K562 (cell line): ENCODE results near the gene ENDOU. TPM values are rescaled to one million over a fixed set of nuclear protein-coding genes. Genes with fewer than 3 reads are reported as not detected.

Experiments used
- CREBBP ChIP-seq: IDR thresholded peaks from one replicate; pipeline ENCODE4 v1.6.1; 2012; ENCODE audit warnings: low read depth, mild to moderate bottlenecking, control low read depth, inconsistent platforms, low read length
- E2F3 ChIP-seq: fragments of 250-450 bp; sonication (Bioruptor Pico); IDR thresholded peaks from 2 replicates; pipeline ENCODE4 v1.4.0; 2020; ENCODE audit warnings: mild to moderate bottlenecking
- HIVEP1 ChIP-seq: fragments of 250-450 bp; sonication (Bioruptor Pico); IDR thresholded peaks from 2 replicates; pipeline ENCODE4 v1.4.0; 2020; ENCODE audit warnings: mild to moderate bottlenecking
- HNRNPL ChIP-seq: fragments of 200-400 bp; formaldehyde crosslinking; IDR thresholded peaks from 2 replicates; pipeline ENCODE4 v1.6.1; 2017; ENCODE audit warnings: low read depth, mild to moderate bottlenecking, low read length
- IRF2 ChIP-seq: sonication (generic); formaldehyde crosslinking; IDR thresholded peaks from 2 replicates; pipeline ENCODE4 v1.8.1; 2022; ENCODE audit warnings: mild to moderate bottlenecking, missing genetic modification reagents
- MNT ChIP-seq, 2 experiments: fragments of 450-650 bp; conservative IDR thresholded peaks; 2 replicates each; pipeline ENCODE4 v1.6.1; 2017; ENCODE audit warnings: mild to moderate bottlenecking in 2 of 2, moderate library complexity in 2 of 2
- NR3C1 ChIP-seq: sonication (generic); formaldehyde crosslinking; IDR thresholded peaks from 2 replicates; pipeline ENCODE4 v1.8.1; 2022; ENCODE audit warnings: missing genetic modification reagents
- PKNOX1 ChIP-seq: fragments of 450-650 bp; IDR thresholded peaks from 2 replicates; pipeline ENCODE4 v1.6.1; 2016
- POLR2A ChIP-seq: fragments of 450-650 bp; conservative IDR thresholded peaks from 2 replicates; pipeline ENCODE4 v1.6.1; 2016
- POLR3G ChIP-seq: IDR thresholded peaks from 2 replicates; pipeline ENCODE4 v1.6.1; 2011; ENCODE audit not compliant: insufficient read length, insufficient replicate concordance; ENCODE audit errors: extremely low read depth
- PYGO2 ChIP-seq: fragments of 450-650 bp; IDR thresholded peaks from 2 replicates; pipeline ENCODE4 v1.6.1; 2016; ENCODE audit warnings: mild to moderate bottlenecking, missing genetic modification characterization, moderate library complexity, missing compliant biosample characterization
- RFX7 ChIP-seq: fragments of 250-450 bp; sonication (Bioruptor Pico); IDR thresholded peaks from 2 replicates; pipeline ENCODE4 v1.5.1; 2021; ENCODE audit warnings: mild to moderate bottlenecking
- RHOXF2B ChIP-seq: fragments of 250-450 bp; sonication (Bioruptor Pico); conservative IDR thresholded peaks from 2 replicates; pipeline ENCODE4 v1.5.1; 2021
- SMARCA4 ChIP-seq: fragments of 450-650 bp; IDR thresholded peaks from 2 replicates; pipeline ENCODE4 v1.6.1; 2016
- ZNF253 ChIP-seq: fragments of 250-450 bp; sonication (Bioruptor Pico); conservative IDR thresholded peaks from 2 replicates; pipeline ENCODE4 v1.6.1; 2021; ENCODE audit warnings: mild to moderate bottlenecking
- ZNF431 ChIP-seq: sonication (generic); formaldehyde crosslinking; IDR thresholded peaks from 2 replicates; pipeline ENCODE4 v1.8.0; 2022; ENCODE audit warnings: mild to moderate bottlenecking, missing genetic modification reagents
- ZNF707 ChIP-seq: fragments of 250-450 bp; sonication (Bioruptor Pico); conservative IDR thresholded peaks from 2 replicates; pipeline ENCODE4 v1.8.0; 2022; ENCODE audit warnings: inconsistent platforms, mild to moderate bottlenecking, moderate library complexity
- ZZZ3 ChIP-seq: fragments of 450-650 bp; IDR thresholded peaks from 2 replicates; pipeline ENCODE4 v1.6.1; 2016; ENCODE audit warnings: antibody characterized with exemption, mild to moderate bottlenecking, moderate library complexity
- polyA plus RNA-seq, 8 experiments: library from polyadenylated mRNA; depleted of rRNA in 4 of 8; stranded (reverse) in 5 of 8; unstranded in 3 of 8; fragments of >200 nt; fragmentation: Nextera tagmentation in 2 of 8; fragmentation: Illumina TruSeq in 1 of 8; extraction: Ambion mirVana in 2 of 8; extraction: Trizol in 1 of 8; gene quantifications; 2 replicates each; pipeline versions ENCODE4 v1.2.1 to v1.2.3, GENCODE V29; 2011 to 2014; ENCODE audit warnings: inconsistent platforms in 1 of 8, missing spikeins in 1 of 8
- total RNA-seq, 7 experiments: library from RNA; depleted of rRNA in 6 of 7; stranded (reverse); fragments of >200 nt in 6 of 7; fragmentation: Illumina TruSeq in 2 of 7; extraction: Trizol in 2 of 7; gene quantifications; 2 replicates each; pipeline versions ENCODE4 v1.2.1 to v1.2.3, GENCODE V29; 2011 to 2021; ENCODE audit warnings: low replicate concordance in 1 of 7
- TF ChIP-seq, protein P1 (sequence below): fragments of 450-650 bp; IDR thresholded peaks from 2 replicates; pipeline ENCODE4 v1.6.1; 2016; ENCODE audit warnings: missing biosample characterization, missing genetic modification characterization
- TF ChIP-seq, protein P2 (sequence below): fragments of 250-450 bp; sonication (Bioruptor Pico); IDR thresholded peaks from 2 replicates; pipeline ENCODE4 v1.4.0; 2020; ENCODE audit warnings: mild to moderate bottlenecking
- TF ChIP-seq, protein P3 (sequence below): fragments of 450-650 bp; formaldehyde crosslinking; IDR thresholded peaks from 2 replicates; pipeline ENCODE4 v1.4.0; 2022; ENCODE audit warnings: missing genetic modification characterization

The ENDOU gene
- total and polyA plus RNA-seq, 9 of the 15 experiments (the other 6 are each of a cell fraction or from before 2014, with no cell fraction given) = 0.03 TPM; not detected in 8

GRCh38 chr12:47773062-47773857 is 48.0 kb upstream of the ENDOU start, which contains the start of gene SLC48A1 (continued):
- TF ChIP-seq PKNOX1 = peak; percentile 20; the same call in 1 of the 2 replicates
- peak; percentile 25 to 49; a peak in 1 of 4 replicates for TF ChIP-seq MNT (conservative IDR thresholded peaks at IDR 0.05)
- no peak for TF ChIP-seq IRF2
- TF ChIP-seq ZZZ3 = no peak
- TF ChIP-seq HNRNPL = peak; percentile 86
- no peak for TF ChIP-seq RHOXF2B (CRISPR knock-in tag)
- TF ChIP-seq POLR2A = peak; percentile 51; the same call in 1 of the 2 replicates
- TF ChIP-seq HIVEP1 = no peak
- peak; percentile 58; the same call in 1 of the 2 replicates for TF ChIP-seq SMARCA4
- no peak for TF ChIP-seq PYGO2 (tag)
- no peak for TF ChIP-seq POLR3G
- TF ChIP-seq RFX7 (CRISPR knock-in tag) = no peak
- TF ChIP-seq, protein P1, sequence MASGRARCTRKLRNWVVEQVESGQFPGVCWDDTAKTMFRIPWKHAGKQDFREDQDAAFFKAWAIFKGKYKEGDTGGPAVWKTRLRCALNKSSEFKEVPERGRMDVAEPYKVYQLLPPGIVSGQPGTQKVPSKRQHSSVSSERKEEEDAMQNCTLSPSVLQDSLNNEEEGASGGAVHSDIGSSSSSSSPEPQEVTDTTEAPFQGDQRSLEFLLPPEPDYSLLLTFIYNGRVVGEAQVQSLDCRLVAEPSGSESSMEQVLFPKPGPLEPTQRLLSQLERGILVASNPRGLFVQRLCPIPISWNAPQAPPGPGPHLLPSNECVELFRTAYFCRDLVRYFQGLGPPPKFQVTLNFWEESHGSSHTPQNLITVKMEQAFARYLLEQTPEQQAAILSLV = no peak
- peak; percentile 47; the same call in 1 of the 2 replicates for TF ChIP-seq ZNF431 (CRISPR knock-in tag)
- no peak for TF ChIP-seq CREBBP
- TF ChIP-seq ZNF707 (CRISPR knock-in tag) = no peak
- TF ChIP-seq, protein P2, sequence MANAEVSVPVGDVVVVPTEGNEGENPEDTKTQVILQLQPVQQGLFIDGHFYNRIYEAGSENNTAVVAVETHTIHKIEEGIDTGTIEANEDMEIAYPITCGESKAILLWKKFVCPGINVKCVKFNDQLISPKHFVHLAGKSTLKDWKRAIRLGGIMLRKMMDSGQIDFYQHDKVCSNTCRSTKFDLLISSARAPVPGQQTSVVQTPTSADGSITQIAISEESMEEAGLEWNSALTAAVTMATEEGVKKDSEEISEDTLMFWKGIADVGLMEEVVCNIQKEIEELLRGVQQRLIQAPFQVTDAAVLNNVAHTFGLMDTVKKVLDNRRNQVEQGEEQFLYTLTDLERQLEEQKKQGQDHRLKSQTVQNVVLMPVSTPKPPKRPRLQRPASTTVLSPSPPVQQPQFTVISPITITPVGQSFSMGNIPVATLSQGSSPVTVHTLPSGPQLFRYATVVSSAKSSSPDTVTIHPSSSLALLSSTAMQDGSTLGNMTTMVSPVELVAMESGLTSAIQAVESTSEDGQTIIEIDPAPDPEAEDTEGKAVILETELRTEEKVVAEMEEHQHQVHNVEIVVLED = no peak
- no peak; the same call in 1 of the 2 replicates for TF ChIP-seq NR3C1 (CRISPR knock-in tag)
- TF ChIP-seq, protein P3, sequence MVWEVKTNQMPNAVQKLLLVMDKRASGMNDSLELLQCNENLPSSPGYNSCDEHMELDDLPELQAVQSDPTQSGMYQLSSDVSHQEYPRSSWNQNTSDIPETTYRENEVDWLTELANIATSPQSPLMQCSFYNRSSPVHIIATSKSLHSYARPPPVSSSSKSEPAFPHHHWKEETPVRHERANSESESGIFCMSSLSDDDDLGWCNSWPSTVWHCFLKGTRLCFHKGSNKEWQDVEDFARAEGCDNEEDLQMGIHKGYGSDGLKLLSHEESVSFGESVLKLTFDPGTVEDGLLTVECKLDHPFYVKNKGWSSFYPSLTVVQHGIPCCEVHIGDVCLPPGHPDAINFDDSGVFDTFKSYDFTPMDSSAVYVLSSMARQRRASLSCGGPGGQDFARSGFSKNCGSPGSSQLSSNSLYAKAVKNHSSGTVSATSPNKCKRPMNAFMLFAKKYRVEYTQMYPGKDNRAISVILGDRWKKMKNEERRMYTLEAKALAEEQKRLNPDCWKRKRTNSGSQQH (CRISPR knock-in tag) = peak; percentile 77; the same call in 1 of the 2 replicates
- TF ChIP-seq ZNF253 (CRISPR knock-in tag) = no peak
- no peak for TF ChIP-seq E2F3 (CRISPR knock-in tag)
